Right lobe of liver (tissue), 4 donors: ENCODE measurements around the gene CRYGA.

ENCODE experiments used
- CTCF ChIP-seq, 4 donors: fragments of 200-600 bp in 3 of 4; fragments of 450-650 bp in 1 of 4; IDR thresholded peaks; one replicate each; pipeline versions ENCODE4 v1.5.1 to v1.8.0; 2016 to 2022; ENCODE audit warnings: antibody characterized with exemption in 4 of 4, mild to moderate bottlenecking in 2 of 4
- POLR2A ChIP-seq: fragments of 450-650 bp; IDR thresholded peaks from one replicate; pipeline ENCODE4 v1.6.1; 2017; ENCODE audit warnings: antibody characterized with exemption, mild to moderate bottlenecking
- donor health status: DM: no; HTN: no; CAD: no.
- donor health status: DM: no; HTN: no; CAD: no.
- donor health status: DM: no; HTN: yes; CAD: no.

- TF ChIP-seq POLR2A = no peak
- TF ChIP-seq CTCF (IDR thresholded peaks at IDR 0.05) = no peak
Measured at GRCh38 chr2:208129744-208130711, 33.4 kb downstream of the CRYGA start, which contains the start of gene CRYGC.
